GM15510 (cell line): ENCODE data around the gene KCNT2.

Experiments
- POLR2A ChIP-seq: IDR thresholded peaks from 3 replicates; pipeline ENCODE4 v1.6.1; 2011; ENCODE audit warnings: borderline replicate concordance; ENCODE audit not compliant: insufficient read length; ENCODE audit errors: extremely low read depth

KCNT2 gene

DNA sequence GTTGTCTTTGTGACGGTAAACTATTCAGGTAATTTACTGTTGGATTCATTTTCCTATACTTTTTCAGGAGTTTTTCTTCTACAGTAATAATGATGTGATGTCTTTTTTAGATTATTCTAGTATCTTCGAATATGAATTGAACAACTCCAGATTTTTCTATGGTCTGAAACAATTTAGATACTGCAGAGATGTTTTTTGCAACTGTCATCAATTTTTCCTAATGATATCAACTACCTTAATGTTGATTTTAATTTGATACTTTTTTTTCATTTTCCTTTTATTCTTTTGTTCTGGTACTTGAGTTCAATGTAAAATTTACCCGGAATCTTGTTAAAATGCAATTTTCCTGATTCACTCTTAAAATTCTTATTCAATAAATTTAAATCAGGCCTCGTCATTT is 110.4 kb downstream of the KCNT2 start:
- no peak for TF ChIP-seq POLR2A

DNA sequence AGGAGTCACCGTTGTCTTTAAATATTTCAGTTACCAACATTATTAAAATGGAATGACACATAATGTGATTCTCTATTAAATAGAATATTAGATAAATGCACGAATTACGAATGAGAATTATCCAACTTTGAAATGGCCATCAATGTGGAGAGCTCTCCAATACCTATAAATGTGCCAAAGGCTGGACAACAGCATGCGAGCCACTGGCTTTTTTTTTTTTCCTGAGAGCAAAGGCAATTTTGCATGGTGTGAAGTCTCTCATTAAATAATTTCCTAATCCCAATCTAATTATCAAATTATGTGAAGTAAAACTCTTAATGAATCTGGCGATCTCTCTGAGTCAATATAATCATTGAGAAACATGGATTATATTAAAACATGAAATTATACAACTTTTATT is 113.5 kb downstream of the KCNT2 start:
- TF ChIP-seq POLR2A: no peak

- TF ChIP-seq POLR2A: no peak
These were observed 114.4 kb downstream of the KCNT2 start for GRCh38 chr1:196493881-196494280.

GRCh38 chr1:196488579-196488978 is 119.7 kb downstream of the KCNT2 start:
- no peak for TF ChIP-seq POLR2A

- no peak for TF ChIP-seq POLR2A
These were observed 121.9 kb downstream of the KCNT2 start for GRCh38 chr1:196486346-196486745.

DNA sequence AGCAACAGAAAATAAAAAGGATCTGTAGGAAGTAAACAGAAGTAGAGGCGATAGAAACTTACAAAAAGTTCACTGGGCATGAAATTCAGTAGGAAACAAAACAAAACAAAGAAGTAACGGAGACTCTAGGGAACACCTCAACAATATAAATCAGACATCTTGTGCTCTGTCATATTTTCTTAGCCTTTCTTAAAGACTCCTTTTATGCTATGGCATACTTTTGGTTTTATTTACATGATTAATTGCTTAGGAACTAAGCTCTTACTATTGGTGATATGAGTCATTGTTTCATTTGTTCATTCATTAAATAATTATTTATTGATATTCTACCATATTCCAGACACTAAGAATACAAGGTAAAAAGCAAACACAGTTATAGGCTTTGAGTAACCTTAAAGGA is 126.6 kb downstream of the KCNT2 start:
- TF ChIP-seq POLR2A: no peak

DNA sequence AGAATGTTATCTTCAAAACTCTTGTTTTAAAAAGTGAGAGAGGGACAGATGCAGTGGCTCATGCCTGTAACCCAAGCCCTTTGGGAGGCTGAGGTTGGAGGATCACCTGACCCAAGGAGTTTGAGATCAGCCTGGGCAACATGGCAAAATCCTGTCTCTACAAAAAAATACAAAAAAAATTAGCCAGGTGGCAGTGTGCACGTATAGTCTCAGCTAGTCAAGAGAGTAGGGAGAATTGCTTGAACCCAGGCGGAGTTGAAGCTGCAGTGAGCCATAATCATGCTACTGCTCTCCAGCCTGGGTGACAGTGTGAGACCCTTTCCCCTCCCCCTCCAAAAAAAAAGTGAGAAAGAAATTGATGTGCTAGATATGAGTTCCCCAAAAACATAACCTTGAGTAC is 131.0 kb downstream of the KCNT2 start:
- TF ChIP-seq POLR2A: no peak

GRCh38 chr1:196467230-196467925 is 140.9 kb downstream of the KCNT2 start:
- no peak for TF ChIP-seq POLR2A

GRCh38 chr1:196466654-196467053 is 141.6 kb downstream of the KCNT2 start:
- TF ChIP-seq POLR2A: no peak

- no peak for TF ChIP-seq POLR2A
These were observed 142.1 kb downstream of the KCNT2 start for GRCh38 chr1:196466166-196466565.

DNA sequence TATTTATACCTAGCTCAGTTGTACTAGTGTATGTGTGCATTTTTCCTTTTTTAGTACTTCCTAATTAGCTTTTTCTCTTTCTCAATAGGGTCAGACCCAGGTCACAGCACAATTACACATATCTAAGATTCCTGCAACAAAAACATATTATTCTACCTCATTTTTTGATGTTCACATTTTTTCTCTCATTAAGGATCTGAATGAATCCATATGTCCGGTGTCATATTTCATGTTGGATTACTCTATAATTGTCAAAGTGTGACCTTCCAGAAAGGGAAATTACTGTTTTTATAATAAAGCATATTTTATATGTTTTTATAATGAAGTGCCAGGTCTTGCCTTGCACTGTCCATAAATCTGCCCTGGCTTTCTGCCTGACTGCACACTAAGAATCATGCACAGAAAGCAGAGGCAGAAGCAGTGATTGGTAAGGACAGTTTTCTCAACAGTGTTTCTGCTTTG is 143.7 kb downstream of the KCNT2 start:
- TF ChIP-seq POLR2A: no peak

GRCh38 chr1:196462086-196462485 is 146.2 kb downstream of the KCNT2 start:
- TF ChIP-seq POLR2A: no peak

DNA sequence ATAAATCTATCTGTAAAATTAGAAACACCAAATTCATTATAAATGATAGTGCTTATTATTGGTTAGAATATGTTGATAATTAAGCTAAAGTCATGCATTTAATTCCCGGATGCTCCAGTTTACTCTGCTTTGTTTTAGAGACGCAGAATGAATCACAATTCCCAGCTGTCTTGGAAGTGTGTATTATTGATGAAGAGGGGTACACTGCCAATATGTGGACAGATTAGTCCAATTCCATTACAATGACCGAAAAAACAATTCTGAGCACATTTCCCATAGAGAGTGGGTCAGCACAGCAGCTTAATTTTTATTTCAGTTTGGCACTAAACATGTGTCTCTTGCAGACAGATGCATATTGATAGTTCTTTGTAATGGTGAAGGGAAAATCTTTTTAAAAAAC is 146.7 kb downstream of the KCNT2 start:
- no peak for TF ChIP-seq POLR2A

GRCh38 chr1:196459383-196459782 is 148.9 kb downstream of the KCNT2 start:
- no peak for TF ChIP-seq POLR2A

DNA sequence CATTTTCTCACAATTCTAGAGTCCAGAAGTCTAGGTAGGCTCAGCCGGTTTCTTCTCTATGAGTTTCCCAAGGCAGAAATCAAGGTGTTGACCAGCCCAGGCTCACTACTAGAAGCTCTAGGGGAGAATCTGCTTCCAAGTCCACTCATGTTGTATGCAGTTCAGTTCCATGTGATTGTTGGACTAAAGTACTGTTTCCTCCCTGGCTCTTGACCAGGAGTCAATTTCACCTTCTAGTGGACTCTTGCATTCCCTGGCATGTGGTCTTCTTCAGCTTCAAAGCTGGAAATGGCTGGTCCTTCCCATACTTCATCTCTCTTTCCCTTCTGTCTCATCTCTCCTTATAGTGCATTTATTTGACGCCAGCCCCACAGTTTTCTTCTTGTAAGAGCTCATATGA is 153.4 kb downstream of the KCNT2 start:
- no peak for TF ChIP-seq POLR2A

- no peak for TF ChIP-seq POLR2A
These were observed 157.1 kb downstream of the KCNT2 start for GRCh38 chr1:196451103-196451502.
